ENCODE results near the gene WDR82. TPM values are rescaled to one million over a fixed set of nuclear protein-coding genes. Genes with fewer than 3 reads are reported as not detected.

WDR82 gene
- total RNA-seq, 1 donor from 2014 or later = 127 TPM

DNA sequence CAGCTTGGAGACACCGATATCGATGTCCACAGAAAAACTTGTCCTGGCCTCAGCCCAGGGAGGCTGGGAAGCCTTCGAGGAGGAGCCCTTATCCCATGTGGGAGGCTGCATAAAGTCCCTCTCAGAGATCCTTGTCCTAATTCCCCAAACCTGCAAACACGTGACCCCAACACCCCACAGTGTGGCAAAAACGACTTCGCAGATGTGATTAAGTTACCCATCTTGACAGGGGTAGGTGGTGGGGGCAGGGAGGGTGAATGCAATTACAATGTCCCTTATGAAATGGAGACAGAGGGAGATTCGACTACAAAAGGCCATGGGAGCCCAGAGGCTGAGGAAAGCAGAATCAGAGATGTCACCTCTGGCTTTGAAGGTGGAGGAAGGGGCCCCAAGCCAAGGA is 50.7 kb downstream of the WDR82 start:
- intact Hi-C loops (cut with micrococcal nuclease) = loop anchor here (10.0 kb wide), 1 partner anchor 173 kb away; the partner anchor contains the start of gene DUSP7

GRCh38 chr3:52227117-52227516 is 51.3 kb downstream of the WDR82 start:
- intact Hi-C loops (cut with micrococcal nuclease) = loop anchor here (10.0 kb wide), 1 partner anchor 172 kb away; the partner anchor contains the start of gene DUSP7

GRCh38 chr3:52226229-52226817 is 52.1 kb downstream of the WDR82 start:
- intact Hi-C loops (cut with micrococcal nuclease) = loop anchor here (10.0 kb wide), 1 partner anchor 172 kb away; the partner anchor contains the start of gene DUSP7

GRCh38 chr3:52225452-52226228 is 52.8 kb downstream of the WDR82 start, which contains the start of gene TLR9:
Gene TLR9 (minus strand): TSS chr3:52225645. CDS start chr3:52225529, 116 bp downstream.
- intact Hi-C loops (cut with micrococcal nuclease) = loop anchor here (10.0 kb wide), 1 partner anchor 171 kb away; the partner anchor contains the start of gene DUSP7

GRCh38 chr3:52223449-52224408 is 54.7 kb downstream of the WDR82 start:
- intact Hi-C loops (cut with micrococcal nuclease) = loop anchor here (2.0 to 10.0 kb wide), 2 partner anchors 15 to 169 kb away; partner anchors contain the start of genes DUSP7 and TWF2

DNA sequence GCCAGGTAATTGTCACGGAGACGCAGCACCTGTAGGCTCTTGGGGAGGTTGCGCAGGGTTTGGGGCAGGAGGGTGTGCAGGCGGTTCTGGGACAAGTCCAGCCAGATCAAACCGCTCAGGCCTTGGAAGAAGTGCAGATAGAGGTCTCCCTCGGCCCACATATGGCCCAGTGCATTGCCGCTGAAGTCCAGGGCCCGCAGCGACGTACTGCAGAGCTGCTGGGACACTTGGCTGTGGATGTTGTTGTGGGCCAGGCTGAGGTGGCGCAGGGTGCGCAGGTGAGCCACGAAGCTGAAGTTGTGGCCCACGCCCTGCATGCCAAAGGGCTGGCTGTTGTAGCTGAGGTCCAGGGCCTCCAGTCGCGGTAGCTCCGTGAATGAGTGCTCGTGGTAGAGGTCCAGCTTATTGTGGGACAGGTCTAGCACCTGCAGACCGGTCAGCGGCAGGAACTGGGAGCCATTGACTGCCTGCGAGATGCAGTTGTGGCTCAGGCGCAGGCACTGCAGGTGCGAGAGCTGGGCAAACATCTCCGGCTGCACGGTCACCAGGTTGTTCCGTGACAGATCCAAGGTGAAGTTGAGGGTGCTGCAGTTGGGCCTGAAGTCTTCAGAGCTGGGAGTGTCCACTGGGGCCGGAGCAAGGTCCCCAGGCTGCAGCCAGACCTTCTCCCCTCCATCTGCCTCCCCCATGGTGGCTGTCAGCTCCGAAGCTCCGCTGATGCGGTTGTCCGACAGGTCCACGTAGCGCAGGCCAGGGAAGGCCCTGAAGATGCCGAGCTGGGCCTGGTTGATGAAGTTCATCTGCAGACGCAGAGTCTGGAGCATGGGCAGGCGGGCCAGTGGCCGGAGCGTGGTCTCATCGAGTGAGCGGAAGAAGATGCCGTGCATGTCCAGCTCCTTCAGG is 55.9 kb downstream of the WDR82 start:
- intact Hi-C loops (cut with micrococcal nuclease) = loop anchor here (2.0 to 10.0 kb wide), 2 partner anchors 16 to 168 kb away; partner anchors contain the start of genes DUSP7 and TWF2

GRCh38 chr3:52221563-52222318 is 56.7 kb downstream of the WDR82 start:
- intact Hi-C loops (cut with micrococcal nuclease) = loop anchor here (2.0 to 10.0 kb wide), 2 partner anchors 17 to 167 kb away; partner anchors contain the start of genes DUSP7 and TWF2

DNA sequence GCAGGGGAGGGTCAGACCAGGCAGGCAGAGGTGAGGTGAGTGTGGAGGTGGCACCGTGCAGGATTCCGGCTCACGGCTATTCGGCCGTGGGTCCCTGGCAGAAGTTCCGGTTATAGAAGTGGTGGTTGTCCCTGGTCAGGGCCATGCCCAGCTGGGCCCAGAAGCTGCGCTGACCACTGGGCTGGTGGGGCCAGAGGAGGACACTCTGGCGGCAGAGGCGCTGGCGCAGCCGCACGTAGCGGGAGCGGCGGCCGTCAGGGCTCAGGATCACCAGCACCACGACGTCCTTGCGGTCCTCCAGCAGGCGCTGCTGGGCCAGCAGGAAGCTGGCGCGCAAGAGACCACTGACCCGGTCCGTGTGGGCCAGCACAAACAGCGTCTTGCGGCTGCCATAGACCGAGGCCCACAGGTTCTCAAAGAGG is 57.3 kb downstream of the WDR82 start:
- intact Hi-C loops (cut with micrococcal nuclease) = loop anchor here (10.0 kb wide), 1 partner anchor 166 kb away; the partner anchor contains the start of gene DUSP7

DNA sequence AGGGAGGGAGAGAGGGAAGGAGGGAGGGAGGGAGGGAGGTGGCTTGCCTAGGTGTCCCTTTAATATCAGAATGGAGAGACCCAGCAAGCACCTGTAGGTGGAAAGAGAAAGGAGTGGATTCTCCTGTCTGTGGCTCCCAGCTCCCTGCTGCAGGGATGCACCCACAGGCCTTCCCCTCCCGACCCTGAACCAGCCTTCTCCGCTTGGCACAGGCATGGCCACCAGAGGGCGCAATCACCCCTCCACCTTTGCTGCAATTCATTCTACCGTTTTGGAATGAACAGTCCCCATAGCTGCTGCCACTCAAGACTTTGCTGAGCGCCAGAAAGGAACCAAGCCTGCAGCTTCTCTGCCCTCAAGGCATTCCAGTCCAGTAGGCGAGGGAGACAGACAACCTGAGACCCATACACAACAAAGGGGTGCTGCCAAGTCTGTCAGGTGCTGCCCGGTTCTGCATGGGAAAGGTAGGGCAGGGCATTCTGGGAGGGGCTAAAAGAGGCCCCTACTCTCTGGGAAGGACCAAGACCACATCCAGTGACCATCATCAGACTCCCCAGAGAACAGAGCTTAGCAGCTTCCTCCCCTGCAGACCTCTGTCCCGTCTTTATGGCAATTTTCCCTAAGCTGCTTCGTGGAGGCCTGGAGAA is 57.9 kb downstream of the WDR82 start:
- intact Hi-C loops (cut with micrococcal nuclease) = loop anchor here (1.0 to 10.0 kb wide), 6 partner anchors 11 to 227 kb away; partner anchors contain the start of genes ALAS1, DUSP7 and POC1A

DNA sequence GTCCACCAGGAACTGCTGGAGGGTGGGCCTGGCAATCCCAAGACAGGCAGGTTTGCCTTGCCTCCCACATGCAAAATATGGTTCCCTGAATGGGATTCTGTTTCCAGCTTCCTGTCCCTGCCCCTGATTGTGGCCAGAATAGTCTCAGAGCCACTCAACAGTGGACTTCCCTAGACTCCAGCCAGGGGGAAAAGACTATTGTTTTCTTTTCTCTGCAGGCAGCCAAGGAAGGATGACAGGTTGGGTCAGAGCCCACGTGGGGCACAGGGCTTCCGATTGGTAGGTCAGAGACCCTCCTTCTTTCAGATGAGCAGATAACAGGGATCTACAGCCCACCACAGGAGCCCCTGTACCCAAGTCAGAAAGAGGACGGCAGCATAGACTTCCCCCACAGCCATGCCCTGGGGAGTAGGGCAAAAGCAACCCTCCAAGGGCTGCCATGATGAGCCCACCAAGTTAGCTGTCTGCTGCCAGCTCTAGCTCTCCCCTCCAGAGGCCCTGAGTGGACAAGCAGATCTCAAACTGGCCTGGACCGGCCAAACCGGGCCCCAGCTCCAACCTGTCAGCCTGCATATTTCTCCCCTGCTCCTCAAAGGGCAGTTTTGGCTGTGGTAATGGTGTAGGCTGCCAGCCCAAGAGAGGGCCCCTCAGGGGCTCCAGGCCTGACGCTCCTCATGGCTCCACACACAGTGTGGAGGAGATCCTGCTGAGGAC is 59.4 kb downstream of the WDR82 start:
- intact Hi-C loops (cut with micrococcal nuclease) = no loop called here

DNA sequence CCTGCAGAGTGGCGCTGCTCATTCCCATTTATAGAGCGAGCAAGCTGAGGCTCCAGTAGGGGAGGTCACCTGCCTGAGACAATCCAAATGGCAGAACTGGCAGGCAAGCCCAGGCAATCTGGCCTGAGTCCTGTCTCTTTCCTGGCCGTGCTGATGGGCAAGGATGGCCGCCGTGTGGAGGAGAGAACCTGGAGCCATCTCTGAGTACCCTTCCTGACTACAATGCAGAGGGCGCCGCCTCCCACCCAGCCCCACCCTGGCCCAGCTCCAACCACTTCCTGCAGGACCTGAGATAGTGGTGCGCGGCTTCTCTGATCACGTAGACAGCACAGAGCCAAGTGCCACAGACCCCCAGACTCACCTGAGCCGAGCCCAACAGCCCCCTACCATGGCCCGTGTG is 60.0 kb downstream of the WDR82 start:
- intact Hi-C loops (cut with micrococcal nuclease) = no loop called here

DNA sequence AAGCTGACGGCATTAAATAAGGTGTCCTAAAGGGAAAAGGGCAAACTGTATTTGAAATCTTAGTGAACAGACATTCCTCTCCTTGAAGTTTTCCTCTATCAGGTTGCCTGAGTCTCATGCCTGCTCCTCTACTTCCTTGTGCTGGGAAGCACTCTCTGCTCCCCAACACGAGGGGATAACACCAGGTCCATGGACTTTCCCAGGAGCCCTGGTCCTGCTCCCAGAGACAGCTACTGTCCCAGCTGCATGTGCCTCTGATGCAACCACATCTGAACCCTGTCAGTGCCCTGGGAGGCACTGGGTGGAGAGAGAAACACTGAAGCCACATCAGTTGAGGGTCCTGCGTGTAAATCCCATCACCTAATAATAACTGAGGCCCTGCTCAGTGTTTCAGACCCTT is 60.4 kb downstream of the WDR82 start:
- intact Hi-C loops (cut with micrococcal nuclease) = no loop called here

- intact Hi-C loops (cut with micrococcal nuclease) = no loop called here
These were observed 61.0 kb downstream of the WDR82 start for GRCh38 chr3:52217409-52217805.

- intact Hi-C loops (cut with micrococcal nuclease) = no loop called here
These were observed 61.7 kb downstream of the WDR82 start for GRCh38 chr3:52216585-52217408.

GRCh38 chr3:52215351-52215750 is 63.1 kb downstream of the WDR82 start:
- intact Hi-C loops (cut with micrococcal nuclease) = no loop called here

DNA sequence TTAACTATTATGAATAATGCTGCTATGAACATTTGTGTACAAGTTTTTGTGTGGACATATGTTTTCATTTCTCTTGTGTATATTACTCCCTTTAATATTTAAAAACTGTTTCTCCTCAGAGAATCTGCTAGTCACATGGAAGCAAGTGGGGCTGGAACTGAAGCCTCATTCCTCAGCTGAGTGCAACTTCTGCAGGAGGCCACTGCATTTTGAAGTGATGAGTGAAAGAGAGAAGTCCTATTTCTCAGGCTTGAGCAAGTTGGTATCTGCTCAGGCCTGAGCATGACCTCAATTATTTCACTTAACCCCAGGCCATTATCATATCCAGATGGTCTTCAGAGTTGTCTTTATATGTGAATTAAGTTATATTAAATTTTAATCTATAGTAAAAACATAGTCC is 64.5 kb downstream of the WDR82 start:
- intact Hi-C loops (cut with micrococcal nuclease) = no loop called here

DNA sequence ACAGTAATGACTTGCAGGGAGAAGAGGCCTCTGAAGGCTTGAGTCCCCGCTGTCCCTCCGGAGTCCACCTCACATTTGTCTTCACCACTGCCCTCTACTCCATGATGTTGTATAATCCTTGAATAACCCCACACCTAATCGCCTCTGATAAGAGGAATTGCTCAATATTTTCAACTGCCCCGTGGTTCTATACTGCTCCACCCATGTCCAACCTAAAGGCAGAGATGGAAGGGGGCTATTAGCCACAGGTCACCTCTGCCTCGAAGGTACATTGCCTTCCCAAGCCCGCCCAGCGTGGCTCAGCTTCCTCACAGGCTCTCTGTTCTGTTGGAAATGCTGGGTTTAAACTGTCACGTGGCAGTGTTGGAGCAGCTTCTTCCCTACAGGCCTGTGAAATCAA is 65.4 kb downstream of the WDR82 start:
- intact Hi-C loops (cut with micrococcal nuclease) = no loop called here
